MCF 10A (cell line): ENCODE data around the gene PDE6G. TPM values are rescaled to one million over a fixed set of nuclear protein-coding genes. Genes with fewer than 3 reads are reported as not detected.

Source experiments
- BruUV-seq: library from RNA; stranded (reverse); fragments of 400-500 nt; replicated peaks from 2 replicates; lab custom pipeline; 2021; lab: Mats Ljungman, UMichigan
- CTCF ChIA-PET: fragments of 300-600 bp; sonication (Branson Sonifier 250); formaldehyde crosslinking; extraction: SDS; loops from one replicate; lab custom pipeline; 2021; ENCODE audit warnings: antibody characterized with exemption, inconsistent platforms; lab: Yijun Ruan, JAX
- POLR2A ChIA-PET: fragments of 300-600, 350-650 bp; sonication (Branson Sonifier 250); formaldehyde crosslinking; extraction: SDS; loops from one replicate; lab custom pipeline; 2020; ENCODE audit warnings: antibody characterized with exemption, inconsistent platforms; lab: Yijun Ruan, JAX
- DNase-seq: peaks from one replicate; pipeline ENCODE4 v3.0.0-alpha.2; 2018; ENCODE audit not compliant: unreplicated experiment
- H3K27ac Mint-ChIP-seq: one replicate; pipeline ENCODE4 v1.8.0; 2022; ENCODE audit warnings: mild to moderate bottlenecking, low read depth, mixed read lengths; ENCODE audit not compliant: unreplicated experiment
- H3K27me3 Mint-ChIP-seq: one replicate; pipeline ENCODE4 v1.8.0; 2022; ENCODE audit warnings: mixed read lengths; ENCODE audit not compliant: insufficient read depth, unreplicated experiment
- H3K36me3 Mint-ChIP-seq: one replicate; pipeline ENCODE4 v1.8.0; 2022; ENCODE audit warnings: mild to moderate bottlenecking, moderate library complexity, mixed read lengths; ENCODE audit not compliant: insufficient read depth, unreplicated experiment
- H3K4me1 Mint-ChIP-seq: one replicate; pipeline ENCODE4 v1.8.0; 2022; ENCODE audit warnings: mixed read lengths; ENCODE audit not compliant: insufficient read depth, unreplicated experiment
- H3K4me3 Mint-ChIP-seq: one replicate; pipeline ENCODE4 v1.8.0; 2022; ENCODE audit warnings: mild to moderate bottlenecking, moderate library complexity, mixed read lengths; ENCODE audit not compliant: unreplicated experiment
- H3K9me3 Mint-ChIP-seq: one replicate; pipeline ENCODE4 v1.8.0; 2022; ENCODE audit warnings: mixed read lengths; ENCODE audit not compliant: unreplicated experiment
- CTCF ChIP-seq: fragments of 200-600 bp; IDR thresholded peaks from one replicate; pipeline ENCODE4 v1.8.0; 2022; ENCODE audit warnings: antibody characterized with exemption, mild to moderate bottlenecking; ENCODE audit not compliant: unreplicated experiment
- intact Hi-C: fragments of 100-400 bp; cut with micrococcal nuclease; formaldehyde crosslinking; loops from 2 replicates; pipeline ENCODE4 v1.14.1; 2022
- total RNA-seq: library from RNA; stranded (reverse); gene quantifications from 2 replicates; pipeline ENCODE4 v1.2.3, GENCODE V29; 2022

PDE6G gene
- total RNA-seq, 1 experiment from 2014 or later: not detected

GRCh38 chr17:81641825-81642489, 14.4 kb downstream of the PDE6G start:
- peak; percentile 59 for DNase-seq
- TF ChIP-seq CTCF: no peak
- H3K9me3 Mint-ChIP-seq: no peaks in the 10 kb centered on the region
- peaks cover 6% of the 10 kb centered on the region for H3K36me3 Mint-ChIP-seq
- no TSS peak for BruUV-seq
- H3K4me1 Mint-ChIP-seq: peaks cover 6% of the 10 kb centered on the region
- ChIA-PET POLR2A (interaction anchor here (0.6 to 2.6 kb wide), 4 partner anchors 19 to 34 kb away, joined by 3 to 22 read pairs (median 3); partner anchors contain the start of genes CCDC137 and OXLD1), CTCF (no interaction called here)
- H3K4me3 Mint-ChIP-seq: no peak overlapping the region
- intact Hi-C loops: no loop called here
- no peaks in the 10 kb centered on the region for H3K27me3 Mint-ChIP-seq
- no peak overlapping the region for H3K27ac Mint-ChIP-seq

GRCh38 chr17:81640011-81640410, 16.3 kb downstream of the PDE6G start:
- Mint-ChIP-seq H3K4me3 (no peak overlapping the region), H3K27me3 (no peaks in the 10 kb centered on the region), H3K4me1 (peaks cover 12% of the 10 kb centered on the region), H3K36me3 (peaks cover 18% of the 10 kb centered on the region), H3K9me3 (no peaks in the 10 kb centered on the region), H3K27ac (no peak overlapping the region)
- CTCF ChIA-PET: interaction anchor here (0.6 to 1.0 kb wide), 3 partner anchors 9 to 1398 kb away, joined by 3 to 4 read pairs (median 3); no protein-coding TSS in a partner anchor
- no peak for DNase-seq
- TF ChIP-seq CTCF: no peak
- BruUV-seq: no TSS peak
- intact Hi-C loops: no loop called here
- POLR2A ChIA-PET: interaction anchor here (0.5 to 5.7 kb wide), 3 partner anchors 27 to 126 kb away, joined by 3 to 65 read pairs (median 5); partner anchors contain the start of genes ARL16, CCDC137, HGS and OXLD1

GRCh38 chr17:81638683-81639082, 17.7 kb downstream of the PDE6G start:
- no peak for DNase-seq
- Mint-ChIP-seq H3K27ac (no peak overlapping the region), H3K27me3 (no peaks in the 10 kb centered on the region), H3K4me1 (peaks cover 12% of the 10 kb centered on the region), H3K4me3 (no peak overlapping the region), H3K9me3 (no peaks in the 10 kb centered on the region), H3K36me3 (peaks cover 20% of the 10 kb centered on the region)
- ChIA-PET POLR2A (interaction anchor here (0.7 to 5.7 kb wide), 3 partner anchors 27 to 1257 kb away, joined by 3 to 65 read pairs (median 6); partner anchors contain the start of genes ARL16 and HGS), CTCF (no interaction called here)
- TF ChIP-seq CTCF: no peak
- BruUV-seq: no TSS peak
- intact Hi-C loops: no loop called here
